Measurements from ENCODE around the gene TYSND1.
"Not testable (repeated sequence)": the region's sequence is repeated elsewhere in the genome, so short reads cannot be mapped to it uniquely, and the experiment has no call there.

The TYSND1 gene

DNA sequence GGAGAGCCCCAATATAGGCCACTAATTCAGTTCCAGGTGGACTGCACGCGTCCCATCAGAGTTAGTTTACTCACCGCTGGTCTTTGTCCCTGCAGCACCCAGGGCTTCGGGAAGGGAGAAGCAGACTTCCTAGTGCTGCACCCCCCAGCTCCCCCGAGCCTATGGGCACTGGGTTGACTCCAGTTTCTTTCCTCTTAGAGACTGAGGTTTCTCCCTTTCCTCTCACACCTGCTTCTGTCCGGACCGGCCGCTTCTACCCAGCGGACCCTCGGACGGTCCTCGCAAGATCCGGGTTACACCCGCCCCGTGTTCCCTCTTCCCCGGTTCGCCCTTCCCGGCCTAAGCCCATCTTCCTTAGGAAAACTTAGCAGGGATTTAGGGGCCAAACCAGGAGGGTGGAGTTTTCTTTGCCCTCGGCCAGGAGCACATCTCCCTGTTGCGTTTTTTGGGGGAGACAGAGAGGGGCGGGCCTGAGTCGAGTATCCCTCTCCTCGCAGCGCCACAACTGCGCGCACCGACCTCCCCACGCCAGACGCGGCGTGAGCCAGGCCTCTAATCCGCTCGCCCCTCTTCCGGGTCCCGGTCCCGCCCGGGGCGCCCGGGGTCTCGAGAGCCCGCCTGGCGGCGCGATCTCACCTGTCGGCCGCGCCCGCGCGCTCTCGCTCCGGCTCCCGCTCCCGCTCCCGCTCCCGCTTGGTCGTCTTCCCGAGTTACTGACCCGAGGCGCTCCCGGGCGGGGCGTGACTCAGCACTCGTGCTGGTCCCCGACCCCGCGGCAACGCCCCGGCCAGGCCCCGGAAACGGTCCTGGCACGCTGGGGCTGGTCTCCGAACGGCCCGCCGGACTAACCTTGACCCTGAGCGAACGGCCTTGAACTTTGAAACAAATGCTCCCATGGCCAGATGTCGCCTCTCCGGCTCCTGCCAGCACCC lies 14.1 kb downstream of the TYSND1 start, which contains the start of gene AIFM2:
Gene AIFM2, minus strand, starts transcription at position 728 of the 932 bp plus-strand sequence. CDS start 8,741 bp downstream, outside the sequence.
- no peak for DNase-seq

DNA sequence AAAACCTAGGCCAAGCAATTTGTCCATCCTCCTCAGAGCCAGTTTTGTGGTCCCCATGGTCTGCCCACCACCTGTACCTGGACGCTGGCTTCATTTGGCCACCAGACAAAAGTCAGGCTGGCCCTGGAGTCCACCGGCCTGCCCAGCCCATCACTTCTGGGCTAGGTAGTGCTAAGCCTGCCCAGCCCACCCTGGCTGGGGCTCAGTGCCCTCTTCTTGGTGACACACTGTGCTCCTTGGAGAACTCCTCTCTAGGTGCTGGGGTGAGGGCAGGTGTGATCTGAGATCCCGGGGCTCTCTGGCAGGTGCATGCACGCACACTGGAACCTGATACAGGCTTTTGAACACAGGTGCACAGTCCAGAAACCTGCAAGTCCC lies 15.0 kb downstream of the TYSND1 start:
- no peak for DNase-seq

- no peak for DNase-seq
Observed at GRCh38 chr10:70130878-70131559, 15.5 kb downstream of the TYSND1 start.

GRCh38 chr10:70126700-70127395 lies 19.7 kb downstream of the TYSND1 start:
- DNase-seq, result no peak

DNA sequence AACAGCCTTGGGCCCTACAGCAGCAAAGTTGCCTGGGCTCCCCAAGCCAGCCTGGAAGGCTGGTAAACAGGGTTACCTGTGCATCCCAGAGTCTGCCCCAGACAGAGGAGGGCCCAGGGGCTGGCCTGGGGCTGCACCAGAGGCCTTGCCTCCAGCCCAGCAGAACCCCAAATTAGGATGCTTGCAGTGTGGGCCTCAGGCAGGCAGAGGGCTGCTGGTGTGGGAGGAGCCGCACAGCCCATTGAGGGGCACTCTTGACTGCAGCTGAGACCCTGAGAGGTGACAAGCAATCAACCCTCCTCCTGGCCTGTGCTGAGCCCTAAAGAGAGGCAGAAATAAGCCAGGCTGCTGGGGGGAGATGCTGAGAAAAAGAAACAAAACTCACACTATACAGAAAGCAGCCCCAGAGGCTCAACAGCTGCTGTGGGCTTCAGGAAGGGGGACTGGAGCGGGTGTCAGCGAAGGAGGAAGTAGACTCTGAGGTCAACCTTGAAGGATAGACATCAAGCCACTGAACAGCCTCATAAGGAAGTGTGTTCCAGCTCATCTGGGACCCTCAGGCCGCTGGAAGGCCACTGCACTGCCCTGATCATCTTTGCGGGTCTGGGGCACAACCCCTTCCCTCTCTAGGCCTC lies 20.5 kb downstream of the TYSND1 start:
- DNase-seq, result no peak

DNA sequence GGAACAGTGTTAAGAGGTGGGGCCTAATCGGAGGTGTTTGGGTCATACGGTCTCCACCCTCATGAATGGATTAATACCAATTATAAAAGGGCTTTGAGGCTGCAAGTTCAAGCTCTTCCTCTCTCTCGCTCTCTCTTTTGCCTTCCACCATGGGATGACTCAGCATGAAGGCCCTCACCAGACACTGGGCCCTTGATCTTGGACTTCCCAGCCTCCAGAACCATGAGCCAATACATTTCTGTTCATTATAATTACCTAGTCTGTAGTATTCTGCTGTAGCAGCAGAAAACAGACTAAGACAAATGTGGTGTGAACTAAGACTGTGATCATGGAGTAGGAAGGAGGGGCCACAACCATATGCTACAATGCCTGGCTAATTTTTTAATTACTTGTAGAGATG lies 21.6 kb downstream of the TYSND1 start:
- DNase-seq, result no peak

GRCh38 chr10:70124415-70124814 lies 22.1 kb downstream of the TYSND1 start:
- DNase-seq, result no peak

GRCh38 chr10:70123817-70124216 lies 22.7 kb downstream of the TYSND1 start:
- no peak for DNase-seq

DNA sequence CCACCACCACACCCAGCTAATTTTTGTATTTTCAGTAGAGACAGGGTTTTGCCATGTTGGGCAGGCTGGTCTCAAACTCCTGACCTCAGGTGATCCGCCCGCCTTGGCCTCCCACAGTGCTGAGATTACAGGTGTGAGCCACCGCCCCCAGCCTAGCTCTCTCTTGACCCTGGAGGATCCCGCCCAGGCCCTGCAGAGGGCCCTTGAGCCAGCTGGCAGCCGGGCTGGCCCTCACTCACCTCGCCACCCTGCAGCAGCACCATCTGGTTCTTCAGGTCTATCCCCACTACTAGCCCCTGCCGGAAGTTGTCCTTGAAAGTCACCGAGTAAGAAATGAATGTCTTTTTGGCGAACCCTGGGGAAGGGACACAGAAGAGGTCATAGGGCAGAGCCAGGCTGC lies 23.3 kb downstream of the TYSND1 start:
- not testable (repeated sequence) for DNase-seq

GRCh38 chr10:70122742-70123141 lies 23.8 kb downstream of the TYSND1 start:
- DNase-seq, result no peak

- no peak for DNase-seq
Observed at GRCh38 chr10:70121281-70121949, 25.1 kb downstream of the TYSND1 start.

- no peak for DNase-seq
Observed at GRCh38 chr10:70120417-70120816, 26.1 kb downstream of the TYSND1 start.

GRCh38 chr10:70119623-70120022 lies 26.9 kb downstream of the TYSND1 start:
- DNase-seq, result no peak

GRCh38 chr10:70119197-70119596 lies 27.3 kb downstream of the TYSND1 start:
- DNase-seq, result no peak

GRCh38 chr10:70118196-70118595 lies 28.3 kb downstream of the TYSND1 start:
- no peak for DNase-seq

GRCh38 chr10:70117646-70118045 lies 28.9 kb downstream of the TYSND1 start:
- no peak for DNase-seq

DNA sequence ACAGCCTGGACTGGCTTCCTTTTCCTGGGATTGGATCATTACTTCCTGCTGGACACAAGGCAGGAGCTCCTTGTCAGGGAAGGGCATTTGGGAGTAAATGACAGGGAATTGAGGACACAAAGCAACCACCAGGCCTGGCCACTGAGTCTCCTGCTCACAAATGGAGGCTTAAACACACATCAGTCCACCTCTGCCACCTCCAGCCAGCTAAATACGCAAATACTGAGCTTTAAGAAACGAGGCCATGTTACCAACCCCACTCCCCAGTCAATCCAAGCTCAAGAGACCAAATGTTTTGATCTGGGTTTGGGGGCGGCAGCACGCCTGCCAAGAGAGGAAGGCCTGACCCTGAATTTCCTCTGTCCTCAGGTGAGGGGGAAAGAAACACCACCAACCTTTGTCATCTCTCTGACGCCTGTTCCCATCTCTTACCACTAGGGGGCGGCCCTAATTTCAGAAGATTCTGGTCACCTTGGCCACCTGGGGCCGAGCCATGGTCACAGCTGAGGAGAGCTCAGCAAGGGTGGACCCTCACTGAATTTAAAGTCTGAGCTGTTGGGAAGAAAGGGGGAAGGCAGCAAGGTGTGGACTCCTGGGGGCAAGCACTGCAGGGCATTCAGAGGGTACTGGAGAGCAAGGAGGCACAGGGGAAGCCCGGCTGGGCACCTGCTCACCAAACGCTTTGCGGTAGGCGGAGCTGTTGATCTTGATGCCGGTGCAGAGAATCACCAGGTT lies 30.4 kb downstream of the TYSND1 start:
- no peak for DNase-seq

DNA sequence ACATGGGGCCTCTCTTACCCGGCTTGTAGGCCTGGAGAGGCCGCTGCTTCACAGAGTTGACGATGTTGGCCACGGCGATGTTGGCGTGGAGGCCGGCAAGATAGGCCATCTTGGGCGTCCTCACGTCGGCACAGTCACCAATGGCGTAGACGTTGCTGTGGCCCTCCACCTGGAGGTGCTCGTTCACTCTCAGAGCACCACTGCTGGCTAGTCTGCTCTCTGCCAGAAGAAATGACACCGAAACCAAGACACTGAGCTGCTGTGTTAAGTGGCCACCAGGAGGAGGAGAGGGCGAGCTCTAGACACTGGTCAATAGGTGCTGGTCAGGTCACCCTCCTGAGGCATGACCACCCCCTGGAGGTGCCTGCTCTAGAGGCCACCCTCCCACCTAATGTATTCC lies 31.6 kb downstream of the TYSND1 start:
- DNase-seq, result no peak

- no peak for DNase-seq
Observed at GRCh38 chr10:70112071-70112470, 34.4 kb downstream of the TYSND1 start.

DNA sequence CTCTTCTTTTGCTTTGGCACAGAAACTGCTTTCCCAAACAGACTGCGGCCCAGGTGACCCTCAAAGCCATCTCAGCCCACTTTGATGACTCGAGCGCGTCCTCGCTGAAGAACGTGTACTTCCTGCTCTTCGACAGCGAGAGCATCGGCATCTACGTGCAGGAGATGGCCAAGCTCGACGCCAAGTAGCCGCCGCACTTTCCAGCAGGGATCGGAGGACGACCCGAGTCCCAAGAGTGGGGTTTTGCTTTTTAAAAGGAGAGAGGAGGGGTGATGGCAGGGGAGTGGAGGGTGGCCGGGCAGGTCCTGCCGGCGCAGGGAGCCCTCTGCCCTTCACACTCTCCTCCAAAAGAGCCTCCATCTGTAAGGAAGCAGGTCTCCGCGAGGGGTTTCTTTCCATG lies 35.0 kb downstream of the TYSND1 start:
- no peak for DNase-seq

DNA sequence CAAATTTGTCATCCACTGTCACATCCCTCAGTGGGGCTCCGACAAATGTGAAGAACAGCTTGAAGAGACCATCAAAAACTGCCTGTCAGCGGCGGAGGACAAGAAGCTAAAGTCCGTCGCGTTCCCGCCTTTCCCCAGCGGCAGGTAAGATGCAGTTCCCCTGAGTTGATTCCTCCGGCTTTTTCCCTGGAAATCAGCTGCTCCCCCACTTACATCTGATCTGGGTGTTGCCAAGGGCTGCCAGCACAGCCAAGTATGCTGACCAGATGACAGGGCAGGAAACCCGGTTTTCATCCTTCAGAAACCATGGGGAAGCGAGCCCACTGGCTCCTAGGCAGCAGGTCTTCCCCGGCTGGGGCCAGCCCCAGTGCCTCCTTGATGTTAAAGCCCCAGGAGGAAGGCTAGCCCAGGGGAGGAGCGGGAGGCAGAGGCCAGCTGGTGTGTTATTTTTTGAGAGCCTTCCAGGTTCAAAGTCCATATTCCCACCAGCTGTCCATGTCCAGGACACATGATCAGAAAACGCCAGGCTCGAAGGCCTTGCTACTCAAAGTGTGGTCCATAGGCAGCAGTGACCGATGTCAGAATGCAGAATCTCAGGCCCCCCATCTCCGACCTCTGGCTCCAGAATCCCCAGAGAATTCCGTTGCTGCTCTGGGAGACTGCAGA lies 37.3 kb downstream of the TYSND1 start:
- DNase-seq, result no peak

Measured in NCI-H446 treated with DMSO at 0.1 percent for 48 hours (cell line).